ENCODE results near the gene SYNPO2.

The SYNPO2 gene

GRCh38 chr4:118983293-118983692, 94.6 kb downstream of the SYNPO2 start:
- TF ChIP-seq EZH2phosphoT487 (conservative IDR thresholded peaks at IDR 0.05; ENCODE audit: low read length), result no peak
- no peak for TF ChIP-seq CTCF (IDR thresholded peaks at IDR 0.05; ENCODE audit: insufficient read depth, low read length, poor library complexity, severe bottlenecking)
- H3K27me3 ChIP-seq (ENCODE audit: low read length), result no peaks in the 10 kb centered on the region
- no peak overlapping the region for H3K9ac ChIP-seq (ENCODE audit: low read length)
- no peaks in the 10 kb centered on the region for H3F3A ChIP-seq (ENCODE audit: insufficient read depth)
- no peak overlapping the region for H3K4me3 ChIP-seq (ENCODE audit: insufficient read depth, low read length, poor library complexity, severe bottlenecking)
- no peak overlapping the region for H3K27ac ChIP-seq (ENCODE audit: low read depth, low read length)
- H3K4me2 ChIP-seq (ENCODE audit: low read depth, low read length, poor library complexity, severe bottlenecking), result no peak overlapping the region
- no peaks in the 10 kb centered on the region for H3K9me3 ChIP-seq (ENCODE audit: insufficient read depth, low read length)
- no peaks in the 10 kb centered on the region for H3K36me3 ChIP-seq (ENCODE audit: low read length)
- no peaks in the 10 kb centered on the region for H3K79me2 ChIP-seq (ENCODE audit: insufficient read depth, low read length)
- H3K9me2 ChIP-seq (replicated peaks; ENCODE audit: insufficient read depth, low read length), result no peaks in the 10 kb centered on the region
- no peaks in the 10 kb centered on the region for H4K20me1 ChIP-seq (ENCODE audit: low read depth, low read length)
- no peak overlapping the region for H2AFZ ChIP-seq (ENCODE audit: low read depth, low read length, severe bottlenecking)

GRCh38 chr4:118983831-118984230, 95.2 kb downstream of the SYNPO2 start:
- Histone ChIP-seq H3F3A (ENCODE audit: insufficient read depth) (no peaks in the 10 kb centered on the region), H3K4me2 (ENCODE audit: low read depth, low read length, poor library complexity, severe bottlenecking) (no peak overlapping the region), H3K79me2 (ENCODE audit: insufficient read depth, low read length) (no peaks in the 10 kb centered on the region), H3K9ac (ENCODE audit: low read length) (no peak overlapping the region), H3K36me3 (ENCODE audit: low read length) (no peaks in the 10 kb centered on the region), H3K27ac (ENCODE audit: low read depth, low read length) (no peak overlapping the region), H2AFZ (ENCODE audit: low read depth, low read length, severe bottlenecking) (no peak overlapping the region), H3K27me3 (ENCODE audit: low read length) (no peaks in the 10 kb centered on the region), H3K9me3 (ENCODE audit: insufficient read depth, low read length) (no peaks in the 10 kb centered on the region), H4K20me1 (ENCODE audit: low read depth, low read length) (no peaks in the 10 kb centered on the region), H3K4me3 (ENCODE audit: insufficient read depth, low read length, poor library complexity, severe bottlenecking) (no peak overlapping the region), H3K9me2 (replicated peaks; ENCODE audit: insufficient read depth, low read length) (no peaks in the 10 kb centered on the region)
- TF ChIP-seq CTCF (IDR thresholded peaks at IDR 0.05; ENCODE audit: insufficient read depth, low read length, poor library complexity, severe bottlenecking) (no peak), EZH2phosphoT487 (conservative IDR thresholded peaks at IDR 0.05; ENCODE audit: low read length) (no peak)

- Histone ChIP-seq H2AFZ (ENCODE audit: low read depth, low read length, severe bottlenecking) (no peak overlapping the region), H3K4me2 (ENCODE audit: low read depth, low read length, poor library complexity, severe bottlenecking) (no peak overlapping the region), H3K9ac (ENCODE audit: low read length) (no peak overlapping the region), H3K36me3 (ENCODE audit: low read length) (no peaks in the 10 kb centered on the region), H3F3A (ENCODE audit: insufficient read depth) (no peaks in the 10 kb centered on the region), H3K79me2 (ENCODE audit: insufficient read depth, low read length) (no peaks in the 10 kb centered on the region), H3K27ac (ENCODE audit: low read depth, low read length) (no peak overlapping the region), H3K9me2 (replicated peaks; ENCODE audit: insufficient read depth, low read length) (no peaks in the 10 kb centered on the region), H3K9me3 (ENCODE audit: insufficient read depth, low read length) (no peaks in the 10 kb centered on the region), H3K4me3 (ENCODE audit: insufficient read depth, low read length, poor library complexity, severe bottlenecking) (no peak overlapping the region), H4K20me1 (ENCODE audit: low read depth, low read length) (no peaks in the 10 kb centered on the region), H3K27me3 (ENCODE audit: low read length) (no peaks in the 10 kb centered on the region)
- TF ChIP-seq EZH2phosphoT487 (conservative IDR thresholded peaks at IDR 0.05; ENCODE audit: low read length) (no peak), CTCF (IDR thresholded peaks at IDR 0.05; ENCODE audit: insufficient read depth, low read length, poor library complexity, severe bottlenecking) (no peak)
Measured at GRCh38 chr4:118985170-118986000, 96.7 kb downstream of the SYNPO2 start.
